ENCODE data around the gene TRAPPC12. TPM values are rescaled to one million over a fixed set of nuclear protein-coding genes. Genes with fewer than 3 reads are reported as not detected.

Gene TRAPPC12
- total RNA-seq, 1 experiment from 2014 or later = 86.0 TPM

DNA sequence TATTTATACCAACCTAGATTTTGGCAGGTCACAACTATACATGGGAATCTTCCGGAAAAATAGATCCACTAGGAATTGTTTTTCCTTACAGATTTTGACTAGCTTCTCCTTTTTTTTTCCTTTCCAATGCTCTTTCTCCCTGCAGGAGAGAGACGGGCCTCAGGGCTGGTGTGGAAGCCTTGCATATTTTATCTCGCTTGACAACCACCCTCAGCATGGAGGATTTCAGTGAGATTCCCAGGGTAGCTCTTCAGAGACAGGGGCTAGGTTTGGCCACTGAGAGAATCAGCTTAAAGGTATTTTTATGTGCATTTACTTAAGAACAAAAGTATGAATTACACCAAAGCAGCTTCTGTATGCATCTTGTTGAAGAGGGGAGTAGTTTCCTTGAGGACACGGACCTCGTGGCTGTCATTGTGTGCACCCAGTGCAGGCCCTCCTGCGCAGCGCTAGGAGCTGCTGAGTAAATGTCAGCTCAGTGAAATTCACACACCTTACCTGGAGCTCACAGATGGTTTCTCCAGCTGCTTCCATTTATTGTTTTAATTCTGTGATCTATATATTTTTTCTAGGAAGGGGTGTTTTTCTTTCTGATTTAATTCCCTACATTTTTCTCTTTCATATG lies 54.4 kb downstream of the TRAPPC12 start:
- H3K27ac ChIP-seq (ENCODE audit: insufficient read length, low read depth, low read length) = no peak overlapping the region
- H3K4me3 Mint-ChIP-seq = no peak overlapping the region

More for the DNA sequence above, 54.4 kb downstream of the TRAPPC12 start:
- Histone ChIP-seq H3K23me2 (ENCODE audit: insufficient read length, low read depth, low read length, poor library complexity, severe bottlenecking) (no peaks in the 10 kb centered on the region), H3K79me1 (ENCODE audit: insufficient read depth, low read depth, low read length, poor library complexity, severe bottlenecking) (no peaks in the 10 kb centered on the region), H3K23ac (ENCODE audit: insufficient read length, low read depth, low read length) (no peak overlapping the region), H2BK5ac (ENCODE audit: insufficient read length, low read length) (no peak overlapping the region), H3K14ac (ENCODE audit: insufficient read depth, low read length) (no peak overlapping the region), H2BK12ac (ENCODE audit: insufficient read length, low read depth, low read length) (no peak overlapping the region), H3K9ac (ENCODE audit: extremely low read depth, insufficient read length, low read length) (no peak overlapping the region), H3K79me2 (ENCODE audit: insufficient read depth, low read length) (no peaks in the 10 kb centered on the region), H4K20me1 (ENCODE audit: control insufficient read depth, insufficient read depth, insufficient read length) (no peaks in the 10 kb centered on the region), H2BK120ac (ENCODE audit: low read depth, low read length, poor library complexity, severe bottlenecking) (no peak overlapping the region), H2AK5ac (ENCODE audit: insufficient read length, low read length) (no peak overlapping the region), H3K27me3 (ENCODE audit: insufficient read depth, low read length) (no peaks in the 10 kb centered on the region), H3K9me3 (ENCODE audit: control insufficient read depth, low read depth, low read length) (no peaks in the 10 kb centered on the region), H2BK15ac (ENCODE audit: low read depth, low read length) (no peak overlapping the region), H3K4me1 (ENCODE audit: insufficient read depth, low read length) (no peaks in the 10 kb centered on the region), H2AFZ (ENCODE audit: low read length) (no peak overlapping the region), H4K8ac (replicated peaks; ENCODE audit: insufficient read length, low read depth, low read length) (no peak overlapping the region), H3K4me2 (ENCODE audit: insufficient read depth, insufficient read length, low read length) (no peak overlapping the region), H2BK20ac (ENCODE audit: low read depth, low read length, poor library complexity, severe bottlenecking) (no peak overlapping the region), H3K56ac (ENCODE audit: insufficient read length, low read depth, low read length) (no peak overlapping the region), H3K18ac (ENCODE audit: insufficient read length, low read depth, low read length) (no peak overlapping the region), H4K91ac (ENCODE audit: insufficient read length, low read depth, low read length) (no peak overlapping the region), H4K5ac (ENCODE audit: insufficient read length, low read depth, low read length) (no peak overlapping the region), H3K4ac (ENCODE audit: low read depth, low read length) (no peak overlapping the region), H3T11ph (ENCODE audit: low read length) (no peak overlapping the region)
- Mint-ChIP-seq H3K27me3 (ENCODE audit: low read depth) (no peaks in the 10 kb centered on the region), H3K9me3 (peaks cover 3% of the 10 kb centered on the region in 2 experiments; a peak in 2 of 5 replicates), H3K36me3 (ENCODE audit: insufficient read depth in 1 of 3, low read depth in 3 of 3) (peaks cover 9 to 25% (median 17%) of the 10 kb centered on the region in 3 experiments; a peak in 6 of 7 replicates), H3K4me1 (peaks cover 3 to 7% of the 10 kb centered on the region in 2 experiments; a peak in 3 of 4 replicates), H3K27ac (peak overlapping the region in 2 of 3 experiments; percentile 21 to 28; a peak in 1 of 7 replicates)
- WGBS (ENCODE audit: extremely low coverage, insufficient read length, low lambda C conversion rate) = no CpG with 5 or more reads among the region's 7 CpGs
- DNase-seq = no peak
- TF ChIP-seq, protein P1, sequence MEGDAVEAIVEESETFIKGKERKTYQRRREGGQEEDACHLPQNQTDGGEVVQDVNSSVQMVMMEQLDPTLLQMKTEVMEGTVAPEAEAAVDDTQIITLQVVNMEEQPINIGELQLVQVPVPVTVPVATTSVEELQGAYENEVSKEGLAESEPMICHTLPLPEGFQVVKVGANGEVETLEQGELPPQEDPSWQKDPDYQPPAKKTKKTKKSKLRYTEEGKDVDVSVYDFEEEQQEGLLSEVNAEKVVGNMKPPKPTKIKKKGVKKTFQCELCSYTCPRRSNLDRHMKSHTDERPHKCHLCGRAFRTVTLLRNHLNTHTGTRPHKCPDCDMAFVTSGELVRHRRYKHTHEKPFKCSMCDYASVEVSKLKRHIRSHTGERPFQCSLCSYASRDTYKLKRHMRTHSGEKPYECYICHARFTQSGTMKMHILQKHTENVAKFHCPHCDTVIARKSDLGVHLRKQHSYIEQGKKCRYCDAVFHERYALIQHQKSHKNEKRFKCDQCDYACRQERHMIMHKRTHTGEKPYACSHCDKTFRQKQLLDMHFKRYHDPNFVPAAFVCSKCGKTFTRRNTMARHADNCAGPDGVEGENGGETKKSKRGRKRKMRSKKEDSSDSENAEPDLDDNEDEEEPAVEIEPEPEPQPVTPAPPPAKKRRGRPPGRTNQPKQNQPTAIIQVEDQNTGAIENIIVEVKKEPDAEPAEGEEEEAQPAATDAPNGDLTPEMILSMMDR (conservative IDR thresholded peaks at IDR 0.05) = no peak

Measured in H9 (cell line).